Lower lobe of right lung (tissue), 2 donors: Measurements from ENCODE around the gene PTPMT1. TPM values are rescaled to one million over a fixed set of nuclear protein-coding genes. Genes with fewer than 3 reads are reported as not detected.

Experiments used
- ATAC-seq, 2 donors: fragments of 200-7000 bp; cut with Tn5 transposase; one replicate each; pipeline ENCODE4 v1.9.1; 2020 to 2022; ENCODE audit warnings: mild to moderate bottlenecking in 2 of 2, moderate library complexity in 2 of 2
- DNase-seq: peaks from one replicate; pipeline ENCODE4 v3.0.0-alpha.2; 2020
- H3K27ac ChIP-seq: fragments of 200-600 bp; one replicate; pipeline ENCODE4 v1.8.0; 2022
- H3K27me3 ChIP-seq: fragments of 200-600 bp; one replicate; pipeline ENCODE4 v1.8.0; 2022; ENCODE audit warnings: low read depth
- H3K36me3 ChIP-seq: fragments of 200-600 bp; one replicate; pipeline ENCODE4 v1.8.0; 2022; ENCODE audit warnings: mild to moderate bottlenecking
- H3K4me1 ChIP-seq: fragments of 200-600 bp; one replicate; pipeline ENCODE4 v1.8.0; 2022
- H3K4me3 ChIP-seq: fragments of 200-600 bp; one replicate; pipeline ENCODE4 v1.8.0; 2022; ENCODE audit warnings: mild to moderate bottlenecking
- H3K9me3 ChIP-seq: fragments of 200-600 bp; one replicate; pipeline ENCODE4 v1.8.0; 2022
- CTCF ChIP-seq: fragments of 200-600 bp; IDR thresholded peaks from one replicate; pipeline ENCODE4 v1.8.0; 2022; ENCODE audit warnings: antibody characterized with exemption, mild to moderate bottlenecking
- intact Hi-C: fragments of 100-400 bp; cut with DNase I; formaldehyde crosslinking; loops from one replicate; pipeline ENCODE4 v1.11.0; 2022
- total RNA-seq: library from RNA; stranded (reverse); fragmentation: NEBNext Ultra II Directional; extraction: Animal tissue kit (Norgen Biotek cat#: 25700); gene quantifications from one replicate; pipeline ENCODE4 v1.2.1, GENCODE V29; 2021
- donor health status: DM: no; HTN: yes; CAD: no; lungs with severe emphysema.

The PTPMT1 gene
- total RNA-seq, 1 donor from 2014 or later, result 78.1 TPM

GRCh38 chr11:47587039-47587716, 21.8 kb downstream of the PTPMT1 start:
- no peak for TF ChIP-seq CTCF
- intact Hi-C loops, result no loop called here
- Histone ChIP-seq H3K27ac (peak overlapping the region; percentile 49), H3K4me1 (no peaks in the 10 kb centered on the region), H3K36me3 (peaks cover 31% of the 10 kb centered on the region), H3K4me3 (no peak overlapping the region), H3K27me3 (peaks cover 19% of the 10 kb centered on the region), H3K9me3 (no peaks in the 10 kb centered on the region)
- no peak for DNase-seq
- no peak for ATAC-seq

GRCh38 chr11:47587723-47588326, 22.4 kb downstream of the PTPMT1 start:
- Histone ChIP-seq H3K9me3 (no peaks in the 10 kb centered on the region), H3K27ac (peak overlapping the region; percentile 49), H3K4me3 (peak overlapping the region; percentile 11), H3K36me3 (peaks cover 24% of the 10 kb centered on the region), H3K4me1 (no peaks in the 10 kb centered on the region), H3K27me3 (peaks cover 24% of the 10 kb centered on the region)
- intact Hi-C loops, result no loop called here
- no peak for TF ChIP-seq CTCF
- DNase-seq (peak; percentile 87), ATAC-seq (peak; percentile 74 to 86)

GRCh38 chr11:47589118-47589517, 23.7 kb downstream of the PTPMT1 start:
- peaks cover 3% of the 10 kb centered on the region for H3K4me1 ChIP-seq
- peaks cover 37% of the 10 kb centered on the region for H3K27me3 ChIP-seq
- H3K4me3 ChIP-seq, result no peak overlapping the region
- H3K9me3 ChIP-seq, result no peaks in the 10 kb centered on the region
- ATAC-seq (no peak), DNase-seq (no peak)
- no peak overlapping the region for H3K27ac ChIP-seq
- TF ChIP-seq CTCF, result no peak
- intact Hi-C loops, result no loop called here
- H3K36me3 ChIP-seq, result peaks cover 11% of the 10 kb centered on the region

GRCh38 chr11:47589584-47589976, 24.2 kb downstream of the PTPMT1 start:
- no peak for DNase-seq
- H3K4me3 ChIP-seq, result peak overlapping the region; percentile 33

More at GRCh38 chr11:47589584-47589976, 24.2 kb downstream of the PTPMT1 start:
- no peak overlapping the region for H3K27ac ChIP-seq
- intact Hi-C loops, result no loop called here
- peaks cover 6% of the 10 kb centered on the region for H3K4me1 ChIP-seq
- no peak for TF ChIP-seq CTCF
- ATAC-seq, result no peak
- H3K27me3 ChIP-seq, result peaks cover 42% of the 10 kb centered on the region
- peaks cover 7% of the 10 kb centered on the region for H3K36me3 ChIP-seq
- H3K9me3 ChIP-seq, result no peaks in the 10 kb centered on the region
